Measurements from ENCODE around the gene COL4A6.

- TF ChIP-seq POLR2AphosphoS5 (IDR thresholded peaks at IDR 0.05) (no peak), CTCF (IDR thresholded peaks at IDR 0.05 in 8 of 11, conservative IDR thresholded peaks at IDR 0.05 in 3 of 11) (no peak)
Observed at GRCh38 chrX:108270280-108270679, 167.9 kb downstream of the COL4A6 start.
